ENCODE data around the gene RRAS.

The RRAS gene

GRCh38 chr19:49684251-49684982, 44.5 kb upstream of the RRAS start:
- peaks cover 0 to 57% (median 49%) of the 10 kb centered on the region in 5 donors for H3K36me3 ChIP-seq (ENCODE audit: control insufficient read depth in 5 of 5, insufficient read depth in 5 of 5, low read length in 5 of 5)
- H3K9ac ChIP-seq (ENCODE audit: low read length in 5 of 5) = no peak overlapping the region
- H3K27me3 ChIP-seq (ENCODE audit: control insufficient read depth in 5 of 5, insufficient read depth in 4 of 5, low read length in 5 of 5) = peaks cover 2 to 12% (median 6%) of the 10 kb centered on the region in 5 donors
- H3K4me3 ChIP-seq (ENCODE audit: low read depth in 1 of 5, low read length in 5 of 5) = no peak overlapping the region
- peaks cover 4 to 56% (median 35%) of the 10 kb centered on the region in 5 donors for H3K4me1 ChIP-seq (ENCODE audit: control insufficient read depth in 5 of 5, insufficient read depth in 5 of 5, low read length in 5 of 5)
- H3K27ac ChIP-seq (ENCODE audit: low read depth, low read length) = no peak overlapping the region
- no peaks in the 10 kb centered on the region for H3K9me3 ChIP-seq (ENCODE audit: control insufficient read depth in 5 of 5, low read length in 5 of 5)

DNA sequence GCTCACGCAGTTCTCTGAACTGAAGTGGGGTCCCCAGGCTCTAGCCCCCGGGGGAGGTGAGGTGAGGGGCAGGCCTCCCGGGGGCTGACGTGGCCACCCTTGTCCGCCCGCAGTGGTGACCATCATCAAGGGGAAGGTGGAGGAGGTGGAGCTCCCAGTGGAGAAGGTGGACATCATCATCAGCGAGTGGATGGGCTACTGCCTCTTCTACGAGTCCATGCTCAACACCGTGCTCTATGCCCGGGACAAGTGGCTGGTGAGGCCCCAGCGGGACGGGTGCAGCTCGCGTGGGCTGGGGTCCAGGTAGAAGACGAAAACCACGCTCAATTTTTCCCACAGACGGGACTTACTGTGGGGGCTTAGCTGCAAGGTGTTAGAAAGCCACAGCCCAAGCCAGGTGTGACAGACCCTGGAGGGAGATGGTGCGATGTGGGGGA, 43.9 kb upstream of the RRAS start:
- H3K4me1 ChIP-seq (ENCODE audit: control insufficient read depth in 5 of 5, insufficient read depth in 5 of 5, low read length in 5 of 5) = peaks cover 3 to 55% (median 30%) of the 10 kb centered on the region in 5 donors
- no peak overlapping the region for H3K4me3 ChIP-seq (ENCODE audit: low read depth in 1 of 5, low read length in 5 of 5)
- no peaks in the 10 kb centered on the region for H3K9me3 ChIP-seq (ENCODE audit: control insufficient read depth in 5 of 5, low read length in 5 of 5)
- H3K27me3 ChIP-seq (ENCODE audit: control insufficient read depth in 5 of 5, insufficient read depth in 4 of 5, low read length in 5 of 5) = peaks cover 0 to 6% (median 0%) of the 10 kb centered on the region in 5 donors
- H3K27ac ChIP-seq (ENCODE audit: low read depth, low read length) = no peak overlapping the region
- H3K36me3 ChIP-seq (ENCODE audit: control insufficient read depth in 5 of 5, insufficient read depth in 5 of 5, low read length in 5 of 5) = peaks cover 0 to 57% (median 49%) of the 10 kb centered on the region in 5 donors
- no peak overlapping the region for H3K9ac ChIP-seq (ENCODE audit: low read length in 5 of 5)

DNA sequence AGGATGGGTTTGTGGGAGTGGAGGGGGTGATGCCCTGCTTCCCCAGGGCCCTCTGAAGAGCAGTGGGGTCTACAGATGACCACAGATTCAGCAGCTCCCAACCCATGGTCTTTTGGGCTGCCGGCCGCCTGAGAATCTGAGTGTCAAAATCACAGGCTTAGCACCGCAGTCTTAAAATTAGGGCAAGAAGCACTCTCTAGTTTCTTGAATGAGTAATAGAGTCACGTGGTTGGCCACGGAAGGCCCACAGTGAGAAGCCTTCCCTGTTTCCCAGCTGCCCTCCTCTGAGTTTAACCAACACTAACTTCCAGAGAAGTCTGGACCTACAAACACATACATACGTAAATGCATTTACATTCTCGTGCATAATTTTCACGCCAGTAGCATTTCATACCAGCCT, 42.3 kb upstream of the RRAS start:
- H3K9me3 ChIP-seq (ENCODE audit: control insufficient read depth in 5 of 5, low read length in 5 of 5) = no peaks in the 10 kb centered on the region
- H3K9ac ChIP-seq (ENCODE audit: low read length in 5 of 5) = peak overlapping the region in 1 of 5 donors; percentile 26
- peaks cover 0 to 2% (median 0%) of the 10 kb centered on the region in 5 donors for H3K27me3 ChIP-seq (ENCODE audit: control insufficient read depth in 5 of 5, insufficient read depth in 4 of 5, low read length in 5 of 5)
- peaks cover 0 to 49% (median 42%) of the 10 kb centered on the region in 5 donors for H3K36me3 ChIP-seq (ENCODE audit: control insufficient read depth in 5 of 5, insufficient read depth in 5 of 5, low read length in 5 of 5)
- H3K27ac ChIP-seq (ENCODE audit: low read depth, low read length) = no peak overlapping the region
- peaks cover 1 to 54% (median 36%) of the 10 kb centered on the region in 5 donors for H3K4me1 ChIP-seq (ENCODE audit: control insufficient read depth in 5 of 5, insufficient read depth in 5 of 5, low read length in 5 of 5)
- H3K4me3 ChIP-seq (ENCODE audit: low read depth in 1 of 5, low read length in 5 of 5) = no peak overlapping the region

GRCh38 chr19:49681830-49682229, 41.9 kb upstream of the RRAS start:
- Histone ChIP-seq H3K9me3 (ENCODE audit: control insufficient read depth in 5 of 5, low read length in 5 of 5) (no peaks in the 10 kb centered on the region), H3K27ac (ENCODE audit: low read depth, low read length) (no peak overlapping the region), H3K9ac (ENCODE audit: low read length in 5 of 5) (no peak overlapping the region), H3K36me3 (ENCODE audit: control insufficient read depth in 5 of 5, insufficient read depth in 5 of 5, low read length in 5 of 5) (peaks cover 0 to 45% (median 39%) of the 10 kb centered on the region in 5 donors), H3K27me3 (ENCODE audit: control insufficient read depth in 5 of 5, insufficient read depth in 4 of 5, low read length in 5 of 5) (peaks cover 0 to 2% (median 0%) of the 10 kb centered on the region in 5 donors), H3K4me3 (ENCODE audit: low read depth in 1 of 5, low read length in 5 of 5) (no peak overlapping the region), H3K4me1 (ENCODE audit: control insufficient read depth in 5 of 5, insufficient read depth in 5 of 5, low read length in 5 of 5) (peaks cover 2 to 52% (median 36%) of the 10 kb centered on the region in 5 donors)

- Histone ChIP-seq H3K36me3 (ENCODE audit: control insufficient read depth in 5 of 5, insufficient read depth in 5 of 5, low read length in 5 of 5) (peaks cover 0 to 36% (median 31%) of the 10 kb centered on the region in 5 donors), H3K27me3 (ENCODE audit: control insufficient read depth in 5 of 5, insufficient read depth in 4 of 5, low read length in 5 of 5) (no peaks in the 10 kb centered on the region), H3K27ac (ENCODE audit: low read depth, low read length) (peak overlapping the region; percentile 50), H3K4me1 (ENCODE audit: control insufficient read depth in 5 of 5, insufficient read depth in 5 of 5, low read length in 5 of 5) (peaks cover 3 to 53% (median 36%) of the 10 kb centered on the region in 5 donors), H3K9ac (ENCODE audit: low read length in 5 of 5) (peak overlapping the region in 2 of 5 donors; percentile 8 to 68), H3K9me3 (ENCODE audit: control insufficient read depth in 5 of 5, low read length in 5 of 5) (no peaks in the 10 kb centered on the region), H3K4me3 (ENCODE audit: low read depth in 1 of 5, low read length in 5 of 5) (peak overlapping the region; percentile 7 to 54 (median 25))
These were observed 40.7 kb upstream of the RRAS start for GRCh38 chr19:49680421-49681351.

GRCh38 chr19:49679771-49680413, 39.9 kb upstream of the RRAS start:
- Histone ChIP-seq H3K9ac (ENCODE audit: low read length in 5 of 5) (peak overlapping the region in 2 of 5 donors; percentile 8 to 68), H3K4me3 (ENCODE audit: low read depth in 1 of 5, low read length in 5 of 5) (no peak overlapping the region), H3K27me3 (ENCODE audit: control insufficient read depth in 5 of 5, insufficient read depth in 4 of 5, low read length in 5 of 5) (no peaks in the 10 kb centered on the region), H3K4me1 (ENCODE audit: control insufficient read depth in 5 of 5, insufficient read depth in 5 of 5, low read length in 5 of 5) (peaks cover 2 to 51% (median 36%) of the 10 kb centered on the region in 5 donors), H3K36me3 (ENCODE audit: control insufficient read depth in 5 of 5, insufficient read depth in 5 of 5, low read length in 5 of 5) (peaks cover 0 to 28% (median 26%) of the 10 kb centered on the region in 5 donors), H3K27ac (ENCODE audit: low read depth, low read length) (peak overlapping the region; percentile 50), H3K9me3 (ENCODE audit: control insufficient read depth in 5 of 5, low read length in 5 of 5) (no peaks in the 10 kb centered on the region)

GRCh38 chr19:49678985-49679770, 39.2 kb upstream of the RRAS start:
- Histone ChIP-seq H3K4me1 (ENCODE audit: control insufficient read depth in 5 of 5, insufficient read depth in 5 of 5, low read length in 5 of 5) (peaks cover 2 to 51% (median 36%) of the 10 kb centered on the region in 5 donors), H3K36me3 (ENCODE audit: control insufficient read depth in 5 of 5, insufficient read depth in 5 of 5, low read length in 5 of 5) (peaks cover 0 to 21% (median 18%) of the 10 kb centered on the region in 5 donors), H3K27me3 (ENCODE audit: control insufficient read depth in 5 of 5, insufficient read depth in 4 of 5, low read length in 5 of 5) (no peaks in the 10 kb centered on the region), H3K4me3 (ENCODE audit: low read depth in 1 of 5, low read length in 5 of 5) (no peak overlapping the region), H3K9ac (ENCODE audit: low read length in 5 of 5) (peak overlapping the region in 1 of 5 donors; percentile 37), H3K9me3 (ENCODE audit: control insufficient read depth in 5 of 5, low read length in 5 of 5) (no peaks in the 10 kb centered on the region), H3K27ac (ENCODE audit: low read depth, low read length) (peak overlapping the region; percentile 88)

- no peaks in the 10 kb centered on the region for H3K27me3 ChIP-seq (ENCODE audit: control insufficient read depth in 5 of 5, insufficient read depth in 4 of 5, low read length in 5 of 5)
- H3K27ac ChIP-seq (ENCODE audit: low read depth, low read length) = peak overlapping the region; percentile 88
- peak overlapping the region; percentile 72 to 96 (median 89) for H3K4me3 ChIP-seq (ENCODE audit: low read depth in 1 of 5, low read length in 5 of 5)
- H3K9ac ChIP-seq (ENCODE audit: low read length in 5 of 5) = peak overlapping the region; percentile 17 to 95 (median 91)
- H3K9me3 ChIP-seq (ENCODE audit: control insufficient read depth in 5 of 5, low read length in 5 of 5) = no peaks in the 10 kb centered on the region
- H3K4me1 ChIP-seq (ENCODE audit: control insufficient read depth in 5 of 5, insufficient read depth in 5 of 5, low read length in 5 of 5) = peaks cover 2 to 51% (median 36%) of the 10 kb centered on the region in 5 donors
- peaks cover 0 to 12% (median 10%) of the 10 kb centered on the region in 5 donors for H3K36me3 ChIP-seq (ENCODE audit: control insufficient read depth in 5 of 5, insufficient read depth in 5 of 5, low read length in 5 of 5)
These were observed 38.1 kb upstream of the RRAS start for GRCh38 chr19:49677901-49678674.

All from subcutaneous abdominal adipose tissue (tissue), 5 donors.